GM21390 (cell line): ENCODE measurements around the gene PRKG1.

Experiments used
- ATAC-seq: cut with Tn5 transposase; IDR thresholded peaks from one replicate; pipeline ENCODE4 v1.9.1; 2021; ENCODE audit not compliant: unreplicated experiment

PRKG1 gene

DNA sequence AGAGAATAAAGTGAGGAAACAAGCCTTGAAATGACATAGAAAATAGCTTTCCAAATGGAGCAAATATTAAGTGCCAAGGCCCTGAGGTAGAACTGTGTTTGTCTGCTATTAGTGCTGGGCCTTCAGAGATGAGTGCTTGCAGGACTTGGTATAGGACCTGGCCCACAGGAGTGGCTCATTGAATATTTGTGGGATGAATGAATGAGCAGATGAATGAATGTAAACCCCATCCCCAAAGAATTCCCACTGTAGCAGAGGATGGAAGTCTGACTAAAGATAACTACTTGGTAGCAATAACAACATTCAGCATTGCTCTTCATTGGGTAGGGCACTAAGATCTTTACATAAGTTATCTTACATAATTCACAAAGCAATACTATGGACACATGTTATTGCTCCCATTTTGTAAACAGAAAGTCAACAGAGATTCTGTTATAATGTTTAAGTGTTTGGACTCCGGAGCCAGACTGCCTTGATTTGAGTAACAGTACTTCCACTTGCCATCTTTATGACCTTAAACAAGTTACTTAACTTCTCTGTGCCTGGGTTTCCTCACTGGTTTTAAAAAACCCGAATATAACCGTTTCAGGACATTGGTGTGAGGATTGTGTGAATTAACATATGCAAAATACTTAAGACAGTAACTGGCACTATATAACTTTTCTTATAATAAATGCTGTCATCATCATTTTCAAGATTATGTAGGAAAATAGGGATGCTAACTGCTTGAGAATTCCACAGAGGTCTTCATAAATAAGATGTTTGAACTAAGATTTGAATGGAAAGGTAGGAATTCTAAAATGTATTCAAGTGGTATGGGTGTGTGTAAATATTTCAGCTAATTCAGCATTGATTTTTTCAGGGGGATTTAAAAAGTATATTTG lies 141.9 kb downstream of the PRKG1 start:
- ATAC-seq: no peak

DNA sequence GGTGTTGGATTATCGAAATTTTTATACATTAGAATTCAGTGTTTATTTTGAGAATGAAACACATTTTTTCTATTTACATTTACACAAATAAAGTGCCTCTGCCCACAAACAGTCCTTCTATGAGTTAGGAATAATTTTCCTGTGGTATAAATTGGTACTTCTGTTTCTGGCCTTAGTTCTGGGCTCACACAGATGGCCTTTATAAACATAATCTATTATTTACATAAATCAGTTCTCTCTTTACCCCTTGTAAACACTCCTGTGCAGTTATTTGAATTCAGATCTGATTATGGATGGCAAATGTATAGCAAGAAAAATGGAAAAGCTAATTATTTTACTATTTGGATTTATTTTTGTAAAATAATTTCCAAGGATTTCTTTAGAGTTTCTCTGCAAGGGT lies 143.2 kb downstream of the PRKG1 start:
- no peak for ATAC-seq

DNA sequence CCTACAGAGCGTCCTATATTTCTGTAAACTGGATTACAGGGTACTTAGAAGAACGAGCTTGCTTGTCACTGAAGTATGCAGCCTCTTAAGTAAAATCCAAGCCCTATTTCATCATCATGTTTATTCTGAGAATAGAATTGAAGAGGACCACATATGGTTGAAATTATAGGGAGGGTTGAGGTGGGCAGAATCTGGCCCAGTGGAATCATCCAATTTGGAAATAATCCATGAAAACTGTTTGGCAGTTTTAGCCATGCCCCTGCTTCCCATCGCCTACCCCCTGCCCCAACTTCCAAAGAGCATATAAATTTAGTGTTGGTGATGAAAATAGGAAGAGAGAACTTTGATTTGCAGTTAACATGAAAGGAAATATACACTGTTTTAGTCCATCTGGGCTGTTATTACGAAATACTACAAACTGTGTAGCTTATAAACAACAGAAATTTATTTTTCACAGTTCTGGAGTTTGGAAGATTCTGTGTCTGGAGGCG lies 150.4 kb downstream of the PRKG1 start:
- no peak for ATAC-seq

DNA sequence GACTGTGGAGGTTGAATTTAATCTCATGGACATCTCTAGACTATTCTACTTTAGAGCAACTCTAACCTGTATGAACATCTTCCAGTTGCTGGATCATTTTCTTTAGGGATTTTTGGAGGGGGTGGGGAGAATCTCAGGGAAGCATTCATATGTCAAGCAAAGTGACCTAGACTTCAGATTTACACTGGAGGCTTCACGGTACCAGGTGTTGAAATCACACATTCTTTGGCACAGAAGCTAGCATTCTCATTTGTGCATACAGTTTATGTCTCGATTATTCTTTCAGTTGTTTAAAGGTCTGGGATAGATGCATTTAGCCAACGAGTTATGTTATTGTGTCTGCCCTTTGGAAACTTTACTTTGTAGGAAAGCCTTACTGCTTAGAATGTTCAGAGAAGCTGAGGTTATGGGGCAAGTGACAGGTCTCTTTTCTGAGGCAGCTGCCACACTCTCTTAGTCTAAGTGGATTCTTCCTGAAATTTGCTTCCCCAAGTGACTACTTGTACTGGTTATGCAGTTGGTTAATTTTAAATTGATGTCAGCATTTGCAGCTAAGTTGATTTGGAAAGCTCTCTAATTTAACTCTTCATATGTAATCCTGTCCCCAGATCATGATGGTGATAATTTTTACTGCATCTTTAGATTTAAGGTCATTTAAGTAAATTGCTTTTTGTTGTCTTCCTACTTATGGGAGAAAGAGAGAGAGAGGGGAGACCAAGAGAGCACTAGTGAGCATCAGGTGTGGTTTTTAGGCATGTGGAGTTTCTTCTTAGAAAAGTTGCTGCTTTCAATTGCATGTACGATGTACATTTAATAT lies 153.8 kb downstream of the PRKG1 start:
- ATAC-seq: no peak

DNA sequence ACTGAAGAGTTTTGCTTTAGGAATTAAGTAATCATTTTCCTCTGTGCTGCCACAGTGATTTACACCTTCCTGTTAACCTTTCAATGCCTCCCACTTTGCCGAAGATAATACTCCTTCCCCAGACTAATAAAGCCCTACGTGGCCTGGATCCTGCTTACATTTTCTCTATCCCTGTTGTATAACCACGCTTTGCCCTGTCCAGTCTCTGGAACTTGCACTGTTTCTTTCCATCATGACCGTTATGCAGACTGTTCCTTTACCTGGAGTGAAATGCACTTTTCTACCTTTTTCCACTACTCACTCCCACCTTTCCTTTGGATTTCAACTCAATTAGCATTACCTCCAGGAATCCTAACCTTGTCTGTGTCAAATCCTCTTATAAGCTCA lies 154.4 kb downstream of the PRKG1 start:
- no peak for ATAC-seq

DNA sequence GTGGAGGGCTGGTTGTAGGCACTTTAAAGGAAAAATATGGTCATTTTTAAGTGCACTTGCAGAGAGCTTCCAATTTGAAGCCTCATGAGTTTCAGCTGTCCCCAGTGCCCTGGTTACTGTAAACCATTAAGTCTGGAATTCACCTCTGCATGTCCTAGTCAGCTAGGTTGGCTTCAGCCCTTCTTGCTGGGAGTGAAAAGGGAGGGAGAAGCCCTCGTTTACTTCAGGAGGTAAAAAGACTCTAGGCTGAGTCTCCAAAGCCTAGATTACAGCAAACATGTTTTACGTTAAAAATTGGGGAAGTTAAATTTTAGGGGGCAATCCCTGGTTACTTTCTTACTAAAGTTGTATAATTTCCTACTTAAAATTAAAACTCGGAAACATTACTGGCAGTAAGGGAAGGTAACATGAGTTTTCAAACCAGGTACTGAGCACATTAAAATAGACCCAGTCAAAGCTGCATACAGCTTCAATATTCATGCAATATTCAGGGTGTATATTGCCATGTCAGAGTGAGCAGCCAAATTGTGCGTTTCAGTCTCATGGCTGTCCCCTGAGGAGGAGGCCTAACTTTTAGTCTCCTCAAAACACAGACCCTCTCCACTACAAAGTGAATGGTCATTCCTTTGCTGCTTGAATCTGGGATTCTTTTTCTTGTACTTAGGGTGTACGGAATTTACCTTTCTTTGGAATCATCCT lies 156.7 kb downstream of the PRKG1 start:
- no peak for ATAC-seq

DNA sequence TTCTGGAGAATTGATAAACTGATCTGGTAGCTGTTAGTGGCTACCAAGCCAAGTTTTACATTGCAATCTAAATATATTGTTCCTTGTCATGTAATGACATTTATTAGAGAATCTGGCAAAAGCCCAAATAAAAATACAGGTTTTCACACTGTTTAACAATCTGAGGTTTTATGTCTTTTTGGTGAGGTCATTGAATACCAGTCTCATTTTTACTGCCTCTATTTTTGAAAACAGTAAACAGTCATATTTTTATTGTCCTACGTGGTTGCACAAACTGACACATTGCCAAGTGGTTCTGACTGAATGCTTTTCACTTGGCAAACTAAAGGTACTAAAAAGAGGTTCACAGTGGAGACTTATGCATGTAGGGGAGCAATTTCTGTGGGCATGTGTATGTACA lies 157.5 kb downstream of the PRKG1 start:
- ATAC-seq: no peak

DNA sequence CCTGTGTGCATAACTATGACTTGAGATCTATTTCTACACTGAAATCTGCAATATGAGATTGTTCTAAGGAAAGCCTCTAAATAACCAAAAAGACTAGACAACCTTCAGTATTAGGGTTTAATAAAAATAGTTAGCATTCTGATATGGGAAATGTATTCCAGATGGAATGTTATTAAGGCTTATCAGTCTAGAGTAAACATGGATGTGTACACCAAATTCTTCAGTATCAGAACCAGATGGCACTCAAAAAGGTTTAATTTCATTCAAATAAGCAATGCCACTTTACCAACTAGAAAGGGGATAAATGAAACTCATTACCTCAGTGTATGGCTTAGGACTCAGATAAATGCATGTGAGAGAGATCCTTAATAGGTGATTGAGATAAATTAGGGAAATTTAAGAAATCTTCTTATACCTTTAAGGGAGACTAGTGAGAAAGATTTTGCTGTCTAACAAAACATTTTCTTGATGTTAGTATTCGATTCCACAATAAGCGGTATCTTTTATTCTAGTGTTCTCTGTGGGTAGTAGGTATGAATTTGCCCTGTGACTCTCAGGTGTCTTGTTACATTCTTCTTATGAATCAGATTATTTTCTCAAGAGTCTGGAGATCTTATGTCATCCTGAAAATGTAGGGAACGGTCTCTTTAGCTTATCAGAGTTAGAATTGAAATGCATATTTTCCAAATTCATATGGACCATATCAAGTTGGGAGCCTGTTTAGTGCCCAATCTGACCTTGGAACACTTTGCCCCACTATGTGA lies 159.2 kb downstream of the PRKG1 start:
- no peak for ATAC-seq

DNA sequence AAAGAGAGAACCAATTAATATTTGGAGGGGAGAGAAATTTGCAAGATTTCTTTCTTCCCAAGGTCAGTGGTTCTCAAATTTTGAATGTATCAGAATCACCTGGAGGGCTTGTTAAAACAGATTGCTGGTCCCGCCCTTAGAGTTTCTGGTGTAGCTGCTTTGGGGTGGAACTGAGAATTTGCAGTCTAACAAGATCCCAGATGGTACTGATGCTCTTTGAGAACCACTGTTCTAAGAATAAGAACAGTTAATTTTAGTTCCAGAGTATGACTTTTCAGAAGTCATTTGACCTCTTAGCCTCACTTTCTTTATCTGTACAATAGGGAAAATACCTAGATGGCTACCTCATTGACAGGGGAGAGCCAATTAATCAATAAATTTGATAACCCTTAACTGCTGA lies 161.6 kb downstream of the PRKG1 start:
- ATAC-seq: no peak

DNA sequence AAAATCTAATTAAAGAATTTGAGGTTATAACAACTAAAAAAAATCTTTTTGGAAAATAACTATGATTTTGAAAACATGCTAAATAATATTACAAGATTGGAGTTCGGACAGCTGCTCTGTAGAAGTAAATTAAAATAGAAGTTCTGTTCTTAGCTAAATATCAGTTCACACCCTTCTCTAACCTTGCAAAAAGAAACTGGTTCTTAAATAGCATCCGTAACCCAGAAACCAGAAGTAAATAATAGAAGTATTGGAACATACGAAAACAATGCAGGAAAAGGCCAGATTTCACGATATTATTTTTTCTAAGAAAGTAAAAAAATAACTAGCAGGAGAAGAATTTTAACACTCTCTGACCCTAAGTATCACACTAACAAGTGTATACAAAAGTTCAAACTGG lies 164.7 kb downstream of the PRKG1 start:
- ATAC-seq: no peak

DNA sequence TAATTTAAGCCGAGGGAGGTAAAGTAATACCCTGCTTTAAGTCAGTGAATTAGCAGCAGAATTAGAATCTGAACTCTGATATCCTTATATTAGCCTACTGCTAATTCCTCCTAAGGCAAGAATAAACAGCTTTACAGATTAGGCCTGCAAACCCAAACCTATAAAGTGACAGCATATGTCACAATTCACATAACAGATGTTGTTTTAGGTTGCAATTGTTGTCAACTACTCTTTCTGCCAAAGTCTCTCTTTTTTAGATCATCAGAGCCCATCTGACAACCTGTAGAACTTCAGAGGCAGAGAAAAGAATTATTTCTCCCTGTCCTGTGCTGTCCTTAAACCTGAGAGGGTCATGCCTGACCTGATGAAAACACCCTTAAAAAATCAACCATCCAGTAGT lies 167.2 kb downstream of the PRKG1 start:
- no peak for ATAC-seq

DNA sequence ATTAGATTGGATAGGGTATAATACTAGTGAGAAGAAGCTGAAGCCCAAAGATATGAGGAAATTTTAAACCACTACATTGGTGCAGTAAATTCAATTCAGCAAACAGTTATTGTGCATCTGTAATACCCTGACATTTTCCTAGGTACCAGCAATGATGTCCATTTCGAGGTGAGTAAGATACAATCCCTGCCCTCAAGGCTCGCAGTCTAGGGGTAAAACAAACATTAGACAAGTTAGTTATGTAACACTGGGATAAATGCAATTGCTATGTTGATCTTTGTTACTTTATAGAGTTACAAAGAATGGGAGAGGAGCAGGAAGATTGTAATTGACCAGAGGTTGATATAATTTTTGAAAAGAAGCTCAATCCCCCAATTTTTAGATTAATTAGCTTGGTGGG lies 168.1 kb downstream of the PRKG1 start:
- no peak for ATAC-seq

DNA sequence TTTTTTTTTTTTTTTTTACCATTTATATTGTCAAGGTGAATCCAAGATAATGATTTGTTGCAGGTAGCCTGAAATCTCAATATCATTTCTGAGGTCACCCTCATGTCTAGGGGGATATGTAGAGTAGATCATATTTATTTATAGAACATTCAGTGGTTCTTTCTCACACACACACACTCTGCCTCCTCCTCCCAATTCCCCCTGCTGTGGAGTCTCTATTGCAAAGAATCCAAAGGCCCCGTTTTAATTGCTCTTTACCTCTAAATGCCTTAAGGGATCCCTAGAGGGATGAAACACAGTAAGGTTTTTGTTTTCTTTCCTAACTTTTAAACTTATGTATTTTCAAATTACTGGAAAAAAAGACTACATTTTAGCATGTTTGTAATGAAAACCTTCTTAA lies 170.0 kb downstream of the PRKG1 start:
- ATAC-seq: no peak

DNA sequence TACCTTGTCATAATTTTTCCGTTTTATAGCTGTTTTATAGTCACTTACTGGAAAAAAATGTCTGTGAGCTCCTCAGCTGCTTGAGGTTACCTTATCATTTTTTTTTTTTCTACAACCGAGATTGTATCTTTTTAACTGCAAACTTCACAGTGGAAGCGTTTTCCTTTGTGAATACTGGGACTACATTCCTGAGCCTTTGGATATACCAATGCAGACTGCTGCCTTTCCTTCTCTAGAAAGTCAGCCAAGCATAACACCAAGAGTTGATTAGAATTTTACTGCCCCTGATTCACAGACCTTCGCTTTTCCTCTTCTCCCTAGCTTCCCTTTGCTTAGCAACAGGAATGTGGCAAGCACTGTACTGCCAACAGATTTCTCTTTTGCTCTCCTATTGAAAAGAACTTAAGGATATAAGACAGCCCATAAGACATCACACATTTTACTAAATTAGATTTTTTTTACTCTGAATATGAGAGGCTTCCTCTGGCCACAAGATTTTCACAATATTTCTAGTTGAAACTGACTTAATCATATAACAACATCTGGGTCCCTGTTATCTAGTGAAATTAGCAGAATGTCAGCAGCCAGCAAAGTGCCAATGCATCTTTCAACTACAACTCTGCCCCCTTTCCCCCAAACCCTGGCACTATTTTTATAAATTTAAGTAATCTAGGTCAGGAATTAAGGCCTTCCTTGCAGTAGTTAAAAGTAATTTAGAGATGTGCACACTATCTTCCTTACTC lies 170.6 kb downstream of the PRKG1 start:
- ATAC-seq: no peak

DNA sequence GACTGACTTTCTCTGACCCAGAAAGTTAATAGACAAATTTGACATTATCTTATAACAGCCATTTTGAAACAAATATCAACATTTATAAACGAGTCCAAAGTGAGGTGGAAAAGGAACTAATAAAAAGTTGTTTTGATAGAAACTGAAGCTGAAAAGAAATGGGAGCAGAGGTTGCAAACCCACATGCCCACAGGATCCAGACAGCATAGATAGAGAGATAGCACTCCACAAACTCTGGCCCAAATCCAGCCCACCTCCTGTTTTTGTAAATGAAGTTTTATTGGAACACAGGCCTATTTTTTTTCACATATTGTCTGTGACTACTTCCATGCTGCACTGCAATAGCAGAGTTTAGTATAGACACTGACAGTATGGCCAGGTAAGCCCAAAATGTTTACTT lies 171.9 kb downstream of the PRKG1 start:
- no peak for ATAC-seq

DNA sequence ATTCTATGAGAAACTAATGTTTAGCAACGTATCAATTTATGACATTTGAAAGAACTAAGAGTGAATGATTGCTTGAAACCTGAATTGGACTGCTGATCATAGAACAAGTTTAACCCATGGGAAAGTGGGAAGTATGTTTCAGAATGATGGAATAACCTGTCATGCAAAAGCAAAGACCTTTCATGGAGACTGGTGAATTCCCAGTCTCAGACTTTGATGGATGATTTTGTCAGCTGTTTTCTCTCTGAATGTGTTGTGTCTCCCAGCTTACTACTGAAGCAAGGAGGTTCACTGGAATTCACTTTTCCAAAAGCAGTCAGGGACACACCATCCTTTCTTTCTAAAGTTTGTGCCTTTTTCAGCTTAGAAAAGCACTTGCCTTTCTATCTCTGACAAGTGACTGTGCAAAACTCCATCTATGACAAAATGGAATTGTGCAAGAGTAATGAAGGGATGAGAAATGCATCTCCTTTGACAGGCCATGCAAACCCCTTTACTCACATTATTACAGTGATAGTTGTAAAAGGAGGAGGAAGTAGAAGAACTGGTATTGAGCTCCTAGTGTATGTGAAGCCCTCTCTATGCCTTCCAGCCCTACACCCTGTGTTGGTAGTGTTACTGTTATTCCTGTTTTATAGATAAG lies 176.1 kb downstream of the PRKG1 start:
- ATAC-seq: no peak

DNA sequence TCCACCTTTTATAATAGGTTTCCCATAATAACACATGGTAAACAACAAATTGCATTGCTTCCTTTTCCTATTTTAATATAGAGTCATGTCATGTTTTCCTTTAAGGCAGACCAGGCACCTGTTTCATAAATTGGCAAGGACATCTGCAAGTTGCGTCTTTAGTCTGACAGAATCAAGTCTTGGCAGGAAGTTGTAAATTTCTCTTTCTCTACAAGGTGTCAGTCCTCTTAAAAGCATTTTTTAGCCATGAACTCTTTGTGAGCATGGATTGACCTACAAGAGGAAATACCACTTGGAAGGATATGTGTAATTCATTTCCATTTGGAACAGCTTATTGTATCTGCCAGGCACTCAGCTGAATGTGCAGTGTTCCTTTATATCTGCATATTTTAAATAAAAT lies 176.8 kb downstream of the PRKG1 start:
- no peak for ATAC-seq

DNA sequence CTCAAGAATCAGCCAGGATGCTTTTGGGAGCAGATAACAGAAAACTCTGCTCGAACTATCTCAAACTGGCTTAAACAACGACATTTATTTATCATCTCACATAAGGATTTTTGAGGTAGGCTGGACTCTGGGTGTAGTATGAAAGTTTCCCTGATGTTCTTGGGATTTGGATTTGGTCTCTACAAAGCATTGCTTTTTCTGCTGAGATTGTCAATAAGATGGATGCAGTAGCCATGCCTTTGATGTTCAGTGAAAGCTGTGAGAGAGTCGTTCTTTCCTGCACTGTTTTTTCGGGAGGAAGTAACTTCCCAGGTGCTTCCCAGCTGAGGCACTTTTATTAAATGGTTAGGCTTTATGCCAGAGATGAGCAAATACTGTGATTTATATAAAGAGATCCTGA lies 181.1 kb downstream of the PRKG1 start:
- ATAC-seq: no peak

DNA sequence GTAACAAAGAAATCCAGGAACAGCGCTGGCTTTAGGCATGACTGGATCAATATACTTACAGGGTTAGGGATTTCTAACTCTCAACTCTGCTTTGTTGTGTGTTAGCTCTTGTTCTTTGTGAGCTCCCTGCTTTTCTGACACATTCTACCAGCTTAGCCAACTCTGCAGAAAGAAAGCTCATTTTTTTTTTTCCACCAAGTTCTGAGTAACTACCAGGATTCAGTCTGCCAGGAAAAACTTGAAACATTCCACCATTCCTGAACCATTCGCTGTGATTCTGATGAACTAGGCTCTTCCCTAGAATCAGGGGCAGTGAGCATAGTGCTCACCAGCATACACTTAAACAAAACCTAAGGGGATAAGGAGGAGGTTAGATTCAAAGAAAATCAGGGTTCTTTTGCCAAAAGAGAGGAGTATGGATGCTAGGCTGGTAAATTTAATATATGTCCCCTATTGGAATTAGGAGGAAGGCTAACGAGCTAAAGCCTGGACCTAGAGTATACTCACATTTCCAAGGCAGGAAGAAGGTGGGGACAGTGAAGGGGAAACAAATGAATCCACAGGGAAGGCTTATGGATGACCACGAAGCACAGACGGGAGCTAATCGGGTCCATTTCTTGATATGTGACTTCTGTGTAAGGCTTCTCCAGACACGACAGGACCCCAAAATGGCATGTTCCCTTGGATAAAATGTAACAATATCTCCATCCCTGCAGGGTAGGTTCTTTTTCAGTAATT lies 183.4 kb downstream of the PRKG1 start:
- no peak for ATAC-seq
